ENCODE results near the gene FBXL14.

Gene FBXL14

GRCh38 chr12:1527789-1528188 lies 66.6 kb downstream of the FBXL14 start:
- peaks cover 30% of the 10 kb centered on the region for H3K27me3 ChIP-seq (ENCODE audit: control insufficient read depth, insufficient read depth, low read length)
- H3K36me3 ChIP-seq (ENCODE audit: control insufficient read depth, insufficient read depth, low read length) = no peaks in the 10 kb centered on the region
- DNase-seq (ENCODE audit: low read depth, low spot score) = no peak
- H3K27ac ChIP-seq (ENCODE audit: low read length) = no peak overlapping the region
- H3K4me1 ChIP-seq (ENCODE audit: control insufficient read depth, insufficient read depth, low read length) = peaks cover 10% of the 10 kb centered on the region
- H3K9me3 ChIP-seq (ENCODE audit: control insufficient read depth, insufficient read depth, low read length) = no peaks in the 10 kb centered on the region
- no peak overlapping the region for H3K4me3 ChIP-seq (ENCODE audit: low read length)
- WGBS (ENCODE audit: insufficient coverage, insufficient read length) = no CpG with 5 or more reads among the region's 4 CpGs

- Histone ChIP-seq H3K4me3 (ENCODE audit: low read length) (no peak overlapping the region), H3K27me3 (ENCODE audit: control insufficient read depth, insufficient read depth, low read length) (peaks cover 13% of the 10 kb centered on the region), H3K36me3 (ENCODE audit: control insufficient read depth, insufficient read depth, low read length) (no peaks in the 10 kb centered on the region), H3K4me1 (ENCODE audit: control insufficient read depth, insufficient read depth, low read length) (peaks cover 10% of the 10 kb centered on the region), H3K9me3 (ENCODE audit: control insufficient read depth, insufficient read depth, low read length) (no peaks in the 10 kb centered on the region), H3K27ac (ENCODE audit: low read length) (no peak overlapping the region)
- no CpG with 5 or more reads among the region's 10 CpGs for WGBS (ENCODE audit: insufficient coverage, insufficient read length)
- no peak for DNase-seq (ENCODE audit: low read depth, low spot score)
Measured at GRCh38 chr12:1525858-1526257, 68.5 kb downstream of the FBXL14 start.

- Histone ChIP-seq H3K9me3 (ENCODE audit: control insufficient read depth, insufficient read depth, low read length) (no peaks in the 10 kb centered on the region), H3K27me3 (ENCODE audit: control insufficient read depth, insufficient read depth, low read length) (peaks cover under 1% of the 10 kb centered on the region; the same call in 1 of the 2 replicates), H3K27ac (ENCODE audit: low read length) (no peak overlapping the region), H3K36me3 (ENCODE audit: control insufficient read depth, insufficient read depth, low read length) (no peaks in the 10 kb centered on the region), H3K4me3 (ENCODE audit: low read length) (no peak overlapping the region), H3K4me1 (ENCODE audit: control insufficient read depth, insufficient read depth, low read length) (peaks cover 10% of the 10 kb centered on the region)
- peak; percentile 66 for DNase-seq (ENCODE audit: low read depth, low spot score)
- no CpG with 5 or more reads among the region's 13 CpGs for WGBS (ENCODE audit: insufficient coverage, insufficient read length)
Measured at GRCh38 chr12:1523558-1524050, 70.8 kb downstream of the FBXL14 start.

GRCh38 chr12:1523046-1523445 lies 71.3 kb downstream of the FBXL14 start:
- no peak overlapping the region for H3K27ac ChIP-seq (ENCODE audit: low read length)
- no CpG with 5 or more reads among the region's 8 CpGs for WGBS (ENCODE audit: insufficient coverage, insufficient read length)

GRCh38 chr12:1519642-1520041 lies 74.7 kb downstream of the FBXL14 start:
- H3K9me3 ChIP-seq (ENCODE audit: control insufficient read depth, insufficient read depth, low read length) = no peaks in the 10 kb centered on the region
- no CpG with 5 or more reads among the region's 5 CpGs for WGBS (ENCODE audit: insufficient coverage, insufficient read length)
- no peak overlapping the region for H3K27ac ChIP-seq (ENCODE audit: low read length)
- no peaks in the 10 kb centered on the region for H3K36me3 ChIP-seq (ENCODE audit: control insufficient read depth, insufficient read depth, low read length)
- peaks cover 10% of the 10 kb centered on the region for H3K4me1 ChIP-seq (ENCODE audit: control insufficient read depth, insufficient read depth, low read length)
- DNase-seq (ENCODE audit: low read depth, low spot score) = no peak
- H3K4me3 ChIP-seq (ENCODE audit: low read length) = no peak overlapping the region
- no peaks in the 10 kb centered on the region for H3K27me3 ChIP-seq (ENCODE audit: control insufficient read depth, insufficient read depth, low read length)

More at GRCh38 chr12:1523046-1523445, 71.3 kb downstream of the FBXL14 start:
- H3K4me1 ChIP-seq (ENCODE audit: control insufficient read depth, insufficient read depth, low read length) = peaks cover 10% of the 10 kb centered on the region
- no peaks in the 10 kb centered on the region for H3K36me3 ChIP-seq (ENCODE audit: control insufficient read depth, insufficient read depth, low read length)
- H3K27me3 ChIP-seq (ENCODE audit: control insufficient read depth, insufficient read depth, low read length) = no peaks in the 10 kb centered on the region; the same call in 1 of the 2 replicates
- H3K9me3 ChIP-seq (ENCODE audit: control insufficient read depth, insufficient read depth, low read length) = no peaks in the 10 kb centered on the region
- no peak overlapping the region for H3K4me3 ChIP-seq (ENCODE audit: low read length)
- no peak for DNase-seq (ENCODE audit: low read depth, low spot score)

- no peak for DNase-seq (ENCODE audit: low read depth, low spot score)
- Histone ChIP-seq H3K27ac (ENCODE audit: low read length) (no peak overlapping the region), H3K4me1 (ENCODE audit: control insufficient read depth, insufficient read depth, low read length) (peaks cover 6% of the 10 kb centered on the region), H3K9me3 (ENCODE audit: control insufficient read depth, insufficient read depth, low read length) (no peaks in the 10 kb centered on the region), H3K4me3 (ENCODE audit: low read length) (no peak overlapping the region), H3K36me3 (ENCODE audit: control insufficient read depth, insufficient read depth, low read length) (no peaks in the 10 kb centered on the region), H3K27me3 (ENCODE audit: control insufficient read depth, insufficient read depth, low read length) (no peaks in the 10 kb centered on the region)
- no CpG with 5 or more reads among the region's 29 CpGs for WGBS (ENCODE audit: insufficient coverage, insufficient read length)
Measured at GRCh38 chr12:1518591-1519516, 75.5 kb downstream of the FBXL14 start.

GRCh38 chr12:1517734-1518525 lies 76.5 kb downstream of the FBXL14 start:
- no peak for DNase-seq (ENCODE audit: low read depth, low spot score)
- Histone ChIP-seq H3K4me3 (ENCODE audit: low read length) (no peak overlapping the region), H3K27ac (ENCODE audit: low read length) (no peak overlapping the region), H3K9me3 (ENCODE audit: control insufficient read depth, insufficient read depth, low read length) (no peaks in the 10 kb centered on the region), H3K36me3 (ENCODE audit: control insufficient read depth, insufficient read depth, low read length) (no peaks in the 10 kb centered on the region), H3K27me3 (ENCODE audit: control insufficient read depth, insufficient read depth, low read length) (no peaks in the 10 kb centered on the region), H3K4me1 (ENCODE audit: control insufficient read depth, insufficient read depth, low read length) (no peaks in the 10 kb centered on the region; the same call in 1 of the 2 replicates)
- no CpG with 5 or more reads among the region's 8 CpGs for WGBS (ENCODE audit: insufficient coverage, insufficient read length)

GRCh38 chr12:1517007-1517406 lies 77.4 kb downstream of the FBXL14 start:
- DNase-seq (ENCODE audit: low read depth, low spot score) = no peak
- Histone ChIP-seq H3K27me3 (ENCODE audit: control insufficient read depth, insufficient read depth, low read length) (no peaks in the 10 kb centered on the region), H3K27ac (ENCODE audit: low read length) (no peak overlapping the region), H3K4me3 (ENCODE audit: low read length) (no peak overlapping the region), H3K9me3 (ENCODE audit: control insufficient read depth, insufficient read depth, low read length) (no peaks in the 10 kb centered on the region), H3K4me1 (ENCODE audit: control insufficient read depth, insufficient read depth, low read length) (no peaks in the 10 kb centered on the region; the same call in 1 of the 2 replicates), H3K36me3 (ENCODE audit: control insufficient read depth, insufficient read depth, low read length) (no peaks in the 10 kb centered on the region)
- no CpG with 5 or more reads among the region's 2 CpGs for WGBS (ENCODE audit: insufficient coverage, insufficient read length)
